Left lobe of liver (tissue), 2 donors: ENCODE results near the gene PRICKLE2. TPM values are rescaled to one million over a fixed set of nuclear protein-coding genes. Genes with fewer than 3 reads are reported as not detected.

Experiments used
- ATAC-seq: fragments of 200-7000 bp; cut with Tn5 transposase; one replicate; pipeline ENCODE4 v1.9.1; 2020; ENCODE audit warnings: mild to moderate bottlenecking, moderate library complexity
- DNase-seq: peaks from one replicate; pipeline ENCODE4 v3.0.0-alpha.2; 2020; ENCODE audit warnings: low spot score
- total RNA-seq: library from RNA; stranded (reverse); gene quantifications from one replicate; pipeline ENCODE4 v1.2.1, GENCODE V29; 2021
- donor health status: DM: no; HTN: no; CAD: no; lungs with moderate emphysema.
- donor health status: DM: no; HTN: yes; CAD: no.

PRICKLE2 gene
- total RNA-seq, 1 donor from 2014 or later = 3.6 TPM

DNA sequence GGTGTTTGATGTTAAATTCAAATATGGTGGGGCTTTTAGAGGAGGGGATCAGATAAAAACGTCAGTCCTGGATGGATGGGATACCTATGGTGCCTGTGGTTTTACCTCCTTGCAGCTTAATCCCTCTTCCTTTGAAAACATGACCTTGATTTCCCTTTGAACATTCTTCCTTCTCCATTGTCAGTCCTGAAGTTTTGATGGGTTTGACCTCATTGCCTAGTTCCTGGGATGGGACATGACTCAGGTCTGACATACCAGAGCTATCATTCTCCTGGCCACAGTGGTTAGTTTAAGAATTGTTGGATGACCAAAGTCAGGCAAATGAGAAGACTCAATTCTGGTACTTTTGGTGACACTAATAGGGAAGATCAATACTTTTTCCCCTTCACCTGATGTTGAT, 87.2 kb downstream of the PRICKLE2 start:
- DNase-seq = no peak
- no peak for ATAC-seq

DNA sequence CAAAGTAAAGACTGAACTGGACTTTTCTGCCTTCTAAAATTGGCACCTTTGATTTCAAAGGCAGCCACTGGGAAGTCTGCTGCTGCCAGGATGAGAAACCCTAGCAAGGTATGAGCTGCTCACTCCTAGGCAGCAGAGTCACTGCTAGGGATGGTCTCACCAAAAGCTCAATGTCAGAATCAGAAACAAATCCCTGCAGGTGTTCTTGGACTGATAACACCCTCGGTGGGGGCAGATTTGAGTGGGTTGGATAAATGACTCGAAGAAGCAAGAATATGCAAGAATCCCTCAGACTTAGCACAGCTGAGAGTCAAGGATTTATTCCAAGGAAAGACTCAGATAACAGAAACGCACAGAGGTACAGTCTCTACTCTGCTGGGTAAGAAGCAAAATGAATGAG, 90.4 kb downstream of the PRICKLE2 start:
- no peak for DNase-seq
- no peak for ATAC-seq

- no peak for DNase-seq
- no peak for ATAC-seq
Measured at GRCh38 chr3:64133987-64134386, 91.3 kb downstream of the PRICKLE2 start.

DNA sequence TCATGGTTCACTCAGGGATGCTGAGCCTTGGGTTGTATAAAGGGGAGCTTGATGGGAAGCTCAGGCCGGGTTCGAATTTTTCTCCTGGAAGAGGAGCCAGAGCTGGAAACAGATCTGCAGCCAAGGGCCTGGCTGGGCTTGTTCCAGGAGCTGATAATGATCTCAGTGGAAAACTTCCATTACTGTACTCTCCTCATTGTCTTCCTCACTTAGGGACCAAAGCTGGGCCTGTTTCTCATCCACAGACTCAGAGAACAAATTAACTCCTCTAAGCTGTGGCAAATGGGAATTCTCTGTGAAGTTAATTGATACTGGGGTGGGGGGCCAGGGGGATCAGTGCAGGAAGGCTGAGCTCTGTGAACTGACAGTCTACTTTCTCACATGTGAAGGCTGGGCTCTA, 92.0 kb downstream of the PRICKLE2 start:
- ATAC-seq (no peak), DNase-seq (no peak)

DNA sequence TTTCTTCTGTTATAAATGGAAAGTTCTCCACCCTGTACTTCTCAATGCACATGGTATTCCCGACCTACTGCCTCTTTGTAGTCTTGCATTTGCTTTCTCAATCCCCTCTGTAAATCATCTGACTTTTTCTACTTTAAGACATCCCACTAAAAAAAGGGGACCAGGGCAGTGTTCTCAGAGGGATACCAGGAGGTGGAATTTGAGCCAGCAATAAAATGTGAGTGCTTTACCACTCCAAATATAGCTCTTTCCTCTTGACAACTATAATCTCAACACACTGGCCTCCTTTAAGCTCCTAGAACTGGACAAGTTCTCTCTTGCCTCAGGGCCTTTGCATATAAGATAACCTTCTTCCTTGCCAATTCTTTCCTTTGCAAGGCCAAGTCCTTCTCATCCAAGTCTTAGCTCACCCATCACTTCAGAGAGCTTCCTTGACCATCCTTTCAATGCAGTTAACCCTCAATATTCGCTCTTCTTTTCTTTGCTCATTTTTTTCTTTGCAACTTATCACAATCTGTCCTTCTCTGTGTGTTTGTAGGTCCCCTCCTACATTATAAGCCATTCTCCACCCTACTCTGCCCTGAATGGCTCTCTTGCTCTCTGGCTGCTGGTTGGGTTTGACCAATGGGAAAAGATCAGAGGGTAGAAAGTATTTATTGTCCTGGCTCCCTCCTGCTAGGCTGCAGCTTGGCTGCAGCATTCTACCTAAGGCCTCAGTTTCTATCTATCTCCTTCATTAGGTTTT, 93.4 kb downstream of the PRICKLE2 start:
- DNase-seq (no peak), ATAC-seq (no peak)

- no peak for ATAC-seq
- DNase-seq = no peak
Measured at GRCh38 chr3:64130436-64130835, 94.8 kb downstream of the PRICKLE2 start.

GRCh38 chr3:64129581-64129980, 95.7 kb downstream of the PRICKLE2 start:
- no peak for DNase-seq
- no peak for ATAC-seq

DNA sequence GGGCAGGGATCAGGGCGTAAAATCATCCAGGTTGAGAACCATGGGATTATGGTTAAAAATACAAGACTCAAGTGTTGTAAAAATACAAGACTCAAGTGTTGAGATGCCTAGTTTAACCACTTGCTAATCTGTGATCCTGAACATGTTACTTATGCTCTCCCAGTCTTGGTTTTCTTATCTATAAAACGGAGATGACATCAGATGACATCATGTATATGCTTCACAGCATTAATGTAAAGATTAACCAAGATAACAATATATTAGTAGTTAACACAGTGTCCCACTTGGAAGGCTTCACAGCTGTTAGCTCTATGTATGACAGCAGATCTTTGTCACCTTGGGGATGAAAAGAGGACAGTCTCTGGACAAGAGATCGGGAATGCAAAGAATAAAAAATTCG, 96.2 kb downstream of the PRICKLE2 start:
- DNase-seq (no peak), ATAC-seq (no peak)

GRCh38 chr3:64125561-64125960, 99.7 kb downstream of the PRICKLE2 start:
- DNase-seq = no peak
- ATAC-seq = no peak

- no peak for DNase-seq
- no peak for ATAC-seq
Measured at GRCh38 chr3:64123931-64124330, 101.3 kb downstream of the PRICKLE2 start.

- DNase-seq = peak; percentile 81
Measured at GRCh38 chr3:64122476-64122875, 102.8 kb downstream of the PRICKLE2 start.

GRCh38 chr3:64121750-64122311, 103.4 kb downstream of the PRICKLE2 start:
- no peak for ATAC-seq
- no peak for DNase-seq

More at GRCh38 chr3:64122476-64122875, 102.8 kb downstream of the PRICKLE2 start:
- ATAC-seq = peak; percentile 97

- no peak for ATAC-seq
- no peak for DNase-seq
Measured at GRCh38 chr3:64120876-64121275, 104.4 kb downstream of the PRICKLE2 start.

- ATAC-seq = no peak
Measured at GRCh38 chr3:64117483-64117882, 107.8 kb downstream of the PRICKLE2 start.

DNA sequence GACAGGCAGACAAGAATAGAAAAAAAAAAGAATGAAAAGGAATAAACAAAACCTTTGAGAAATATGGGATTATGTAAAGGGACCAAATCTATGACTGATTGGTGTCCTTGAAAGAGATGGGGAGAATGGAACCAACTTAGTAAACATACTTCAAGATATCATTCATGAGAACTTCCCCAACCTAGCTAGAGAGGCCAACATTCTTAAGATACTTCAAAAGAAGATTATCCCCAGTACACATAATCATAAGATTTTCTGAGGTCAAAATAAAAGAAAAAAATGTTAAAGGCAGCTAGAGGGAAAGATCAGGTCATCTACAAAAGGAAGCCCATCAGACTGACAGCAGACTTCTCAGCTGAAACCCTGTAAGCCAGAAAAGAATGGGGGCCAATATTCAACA, 110.6 kb downstream of the PRICKLE2 start:
- no peak for ATAC-seq

More at GRCh38 chr3:64117483-64117882, 107.8 kb downstream of the PRICKLE2 start:
- DNase-seq = no peak

DNA sequence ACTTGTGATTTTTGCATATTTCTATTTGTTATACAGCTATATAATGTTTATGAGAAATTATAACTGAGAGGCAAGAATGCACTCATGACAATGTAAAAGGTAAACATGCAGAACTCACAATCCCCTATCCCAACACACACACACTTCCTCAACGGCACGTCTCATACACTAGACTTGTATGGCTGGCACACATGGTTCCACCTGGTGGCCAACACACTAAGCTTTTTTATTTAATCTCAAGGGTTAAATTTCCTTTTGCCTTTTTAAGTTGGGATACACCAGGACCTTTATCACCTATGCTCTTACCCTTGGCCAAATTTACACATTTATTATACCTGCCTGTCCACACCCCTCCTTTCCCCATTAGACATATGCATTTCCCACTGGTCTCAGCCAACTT, 113.4 kb downstream of the PRICKLE2 start:
- ATAC-seq (no peak), DNase-seq (no peak)

More for the DNA sequence above, 110.6 kb downstream of the PRICKLE2 start:
- DNase-seq = no peak

DNA sequence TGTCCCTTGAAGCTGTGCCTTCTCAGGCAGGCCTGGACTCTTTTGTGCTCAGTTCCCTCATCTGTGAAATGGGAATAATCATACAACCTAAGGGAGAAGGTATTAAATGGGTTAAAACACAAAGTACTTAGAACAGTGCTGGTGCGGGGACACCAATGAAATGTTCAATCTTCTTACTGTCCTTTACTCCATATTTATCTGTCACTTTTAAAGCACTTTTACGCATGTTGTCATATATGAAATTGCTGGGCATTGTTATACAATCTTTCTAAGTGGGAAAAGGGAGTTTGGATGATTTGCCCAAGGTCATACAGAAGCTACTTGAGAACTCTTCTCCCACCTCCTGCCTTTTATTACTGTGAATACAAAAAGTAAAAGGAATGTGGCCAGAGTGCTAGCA, 114.2 kb downstream of the PRICKLE2 start:
- no peak for ATAC-seq
- DNase-seq = no peak

DNA sequence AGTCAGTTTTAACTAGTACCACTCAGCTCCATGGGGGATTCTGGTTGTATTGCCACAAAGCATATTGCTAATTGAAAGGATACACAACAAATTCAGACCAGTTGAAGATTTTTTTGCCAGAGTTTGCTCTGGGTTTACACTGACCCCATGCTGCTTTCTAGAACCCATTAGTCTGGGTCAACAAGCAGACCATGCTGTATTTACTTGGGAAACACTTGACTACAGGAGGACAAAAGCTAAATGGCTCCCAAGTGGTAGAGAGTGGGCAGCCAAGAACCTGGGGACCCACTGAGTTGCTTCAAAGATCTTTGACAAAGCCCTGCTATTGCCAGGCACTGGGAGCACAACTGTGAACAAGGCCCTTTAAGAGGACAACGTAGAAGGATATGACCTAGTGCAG, 115.2 kb downstream of the PRICKLE2 start:
- DNase-seq = no peak
- ATAC-seq = no peak

DNA sequence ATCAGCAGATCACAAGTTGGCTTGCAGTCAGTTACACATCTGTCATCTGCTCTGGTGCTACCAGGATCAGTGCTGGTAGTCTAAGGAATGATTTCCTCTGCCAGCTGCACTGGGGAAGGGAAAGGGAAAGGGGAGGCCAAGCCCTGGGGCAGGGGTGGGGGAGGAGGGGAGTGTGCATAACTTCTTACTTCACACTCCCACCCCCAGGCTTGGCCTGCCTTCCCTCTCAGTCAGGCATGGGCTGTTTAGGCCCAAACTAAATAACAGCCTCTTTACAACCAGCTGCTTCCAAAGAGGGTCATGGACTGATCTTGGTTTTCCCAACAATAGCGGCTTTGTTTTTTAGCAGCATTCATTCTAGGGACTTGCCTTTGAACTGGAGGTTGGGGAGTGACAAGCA, 115.8 kb downstream of the PRICKLE2 start:
- no peak for ATAC-seq
- DNase-seq = no peak

GRCh38 chr3:64108784-64109317, 116.4 kb downstream of the PRICKLE2 start:
- ATAC-seq (no peak), DNase-seq (no peak)

GRCh38 chr3:64108231-64108630, 117.0 kb downstream of the PRICKLE2 start:
- DNase-seq = no peak
- no peak for ATAC-seq

DNA sequence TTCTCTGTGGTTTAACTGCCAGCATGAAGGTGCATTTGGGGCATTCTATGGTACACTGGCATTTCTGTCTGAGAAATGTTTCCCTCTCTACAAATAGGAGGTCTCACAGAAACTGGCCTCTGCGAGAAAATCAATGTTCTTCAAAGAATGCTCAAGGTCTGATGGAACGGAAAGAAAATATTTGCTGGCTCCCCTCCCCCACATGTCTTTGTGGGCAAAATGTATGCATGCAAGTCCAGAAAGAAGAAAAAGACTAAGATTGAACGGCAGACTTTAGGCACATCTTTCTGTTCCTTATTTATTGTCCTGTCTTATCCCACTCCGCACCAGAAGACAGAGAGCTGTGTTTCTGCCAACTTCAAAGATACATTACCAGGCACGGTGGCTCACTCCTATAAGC, 118.1 kb downstream of the PRICKLE2 start:
- no peak for DNase-seq
- ATAC-seq = no peak
